GM18858 (cell line): ENCODE measurements around the gene THOC1.

ENCODE experiments used
- ATAC-seq: cut with Tn5 transposase; IDR thresholded peaks from one replicate; pipeline ENCODE4 v1.9.1; 2021; ENCODE audit not compliant: unreplicated experiment

THOC1 gene

DNA sequence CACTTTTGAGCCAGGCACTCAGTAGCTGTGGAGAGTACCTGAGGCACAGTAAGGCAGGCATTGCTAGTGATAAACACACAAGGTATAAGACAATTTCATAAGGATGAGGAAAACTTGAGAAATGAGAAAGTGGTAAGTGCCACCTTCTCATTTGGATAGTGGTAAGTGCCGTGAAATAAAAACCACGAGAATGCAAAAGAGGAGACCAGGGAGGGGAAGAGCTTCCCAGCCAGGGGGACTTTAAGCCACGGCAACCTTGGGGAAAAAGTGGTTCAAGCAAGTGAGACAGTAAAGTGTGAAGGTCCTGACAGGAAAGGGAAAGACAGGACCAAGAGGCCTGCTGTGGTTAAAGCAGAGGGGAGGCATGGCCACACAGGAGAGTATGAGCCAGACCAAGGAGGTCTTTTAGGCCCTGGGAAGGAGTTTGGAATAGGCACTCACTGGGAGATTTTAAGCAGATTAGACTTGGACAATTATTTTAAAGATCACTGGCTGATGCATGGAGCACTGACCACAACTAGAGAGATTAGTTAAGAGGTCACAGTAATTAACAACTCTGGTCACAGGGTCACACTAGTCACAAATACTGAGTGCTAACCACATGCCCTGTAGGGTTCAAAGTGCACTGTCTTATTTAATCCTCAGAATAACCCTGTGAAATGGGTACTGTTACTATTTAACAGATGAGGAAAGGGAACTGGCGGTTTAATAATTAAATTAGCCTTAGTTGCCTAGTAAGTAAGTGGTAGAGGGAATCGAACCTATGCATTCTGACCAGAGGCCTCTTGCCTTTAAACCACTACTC lies 50.1 kb downstream of the THOC1 start:
- no peak for ATAC-seq

DNA sequence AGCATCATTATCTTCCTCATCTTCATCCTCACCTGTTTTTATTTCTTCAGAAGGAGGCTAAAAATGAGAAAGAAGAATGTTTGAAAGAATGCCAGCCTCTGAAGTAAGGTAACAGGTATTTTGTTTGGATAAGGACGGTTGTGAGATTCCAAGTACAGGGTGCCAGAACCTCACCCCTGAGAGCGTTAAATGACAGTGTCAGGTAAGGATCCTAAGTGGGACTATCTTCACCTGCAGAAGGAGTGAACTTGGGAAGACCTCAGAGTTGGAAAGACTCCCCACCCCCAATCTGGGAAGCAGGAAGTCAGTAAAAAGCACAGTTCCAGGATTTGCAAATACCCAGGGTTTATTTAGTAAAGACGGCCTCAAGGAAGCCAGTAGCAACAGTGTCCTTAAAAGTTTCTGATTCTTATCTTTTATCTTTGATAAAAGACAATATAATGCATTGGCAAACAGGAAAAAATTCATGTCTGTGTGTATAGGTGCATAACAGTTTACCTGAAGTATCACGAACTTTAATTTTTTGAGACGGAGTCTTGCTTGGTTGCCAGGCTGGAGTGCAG lies 52.3 kb downstream of the THOC1 start:
- no peak for ATAC-seq

DNA sequence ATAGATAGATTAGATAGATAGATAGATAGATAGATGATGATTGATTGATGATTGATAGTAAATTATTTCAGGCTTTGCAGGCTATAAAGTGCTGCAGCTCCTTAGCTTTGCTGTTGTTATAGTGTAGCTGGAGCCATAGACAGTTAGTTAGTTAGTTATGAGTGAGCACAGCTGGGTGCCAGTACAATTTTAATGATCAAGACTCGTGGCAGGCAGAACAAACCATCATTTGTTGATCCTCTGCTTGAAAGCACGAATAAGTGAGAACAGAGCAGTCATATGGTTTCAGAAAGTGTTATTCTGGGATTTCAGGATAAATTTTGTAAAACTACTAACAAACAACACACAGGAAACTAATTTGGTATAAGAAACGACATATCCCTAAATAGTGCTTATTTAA lies 53.9 kb downstream of the THOC1 start:
- ATAC-seq = no peak

DNA sequence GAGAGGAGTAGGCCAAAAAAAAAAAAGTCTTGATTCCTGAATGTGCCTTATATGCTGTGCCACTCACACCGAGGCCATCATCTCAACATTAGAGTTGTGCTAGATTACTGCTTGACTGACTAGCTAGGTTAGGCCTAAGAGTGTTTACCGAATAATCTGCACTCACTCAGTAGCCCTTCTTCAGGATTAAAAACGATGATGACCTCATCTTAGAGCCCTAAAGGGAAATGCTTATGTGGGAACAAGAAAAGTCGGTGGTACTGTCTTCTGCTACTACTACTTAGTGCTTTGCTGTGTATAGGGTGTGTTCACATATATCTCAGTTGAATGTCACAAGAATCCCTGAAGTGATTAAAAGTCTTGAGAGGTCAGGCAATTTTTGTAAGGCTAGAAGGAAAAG lies 54.3 kb downstream of the THOC1 start:
- ATAC-seq = no peak

DNA sequence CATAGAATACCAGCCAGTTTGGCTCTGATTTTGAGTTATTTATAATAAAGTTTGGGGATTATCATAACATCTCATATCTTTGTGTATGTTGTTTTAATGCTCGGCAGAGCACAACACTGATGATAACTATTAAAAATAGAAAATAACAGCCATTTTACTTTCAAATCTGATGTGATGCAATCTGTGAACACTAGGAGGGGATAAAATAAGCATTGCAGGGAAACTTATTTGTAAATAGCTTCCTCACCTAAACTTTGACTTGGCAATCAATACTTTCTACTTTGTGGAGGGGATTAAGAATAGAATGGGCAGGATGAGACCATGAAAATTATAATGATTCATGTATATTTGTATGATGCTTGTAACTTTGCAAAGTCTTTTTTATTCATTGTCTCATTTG lies 55.1 kb downstream of the THOC1 start:
- ATAC-seq = no peak

DNA sequence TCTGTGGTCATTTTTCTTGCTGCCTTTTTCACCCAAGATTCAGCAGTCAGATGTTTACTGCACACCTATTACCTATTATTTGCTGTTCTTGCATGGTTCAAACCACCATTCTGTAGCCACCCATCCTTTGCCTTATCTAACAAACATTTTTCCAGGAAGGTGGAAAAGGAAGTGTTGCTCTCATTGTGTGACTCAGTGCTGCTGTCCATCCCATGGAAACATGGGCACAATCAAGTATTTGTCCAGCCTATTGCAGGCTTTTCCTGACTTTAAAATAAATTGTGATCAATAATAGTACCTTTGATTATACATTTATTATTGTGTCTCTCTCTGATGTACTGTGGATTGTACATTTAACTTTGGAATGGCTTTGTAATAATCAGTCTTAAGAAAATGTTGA lies 56.3 kb downstream of the THOC1 start:
- no peak for ATAC-seq

DNA sequence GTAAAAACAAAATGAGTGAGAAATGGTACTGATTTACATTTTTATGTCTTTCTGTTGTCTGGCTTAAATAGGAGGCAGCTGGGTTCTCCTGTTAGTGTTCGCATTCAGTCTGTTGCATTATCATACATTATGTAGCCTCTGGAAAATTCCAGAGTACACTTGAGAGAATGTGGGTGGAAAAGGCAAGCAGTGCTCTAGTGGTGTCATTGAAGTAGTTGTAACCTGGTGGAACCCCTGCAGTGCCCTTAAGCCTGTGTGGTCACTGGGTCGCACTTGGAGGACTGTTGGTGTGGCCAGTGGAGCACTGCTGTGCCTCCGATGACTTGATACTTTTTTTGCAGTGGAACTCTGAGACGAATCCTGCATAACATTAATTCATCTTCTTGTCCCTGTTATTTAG lies 57.1 kb downstream of the THOC1 start:
- no peak for ATAC-seq

DNA sequence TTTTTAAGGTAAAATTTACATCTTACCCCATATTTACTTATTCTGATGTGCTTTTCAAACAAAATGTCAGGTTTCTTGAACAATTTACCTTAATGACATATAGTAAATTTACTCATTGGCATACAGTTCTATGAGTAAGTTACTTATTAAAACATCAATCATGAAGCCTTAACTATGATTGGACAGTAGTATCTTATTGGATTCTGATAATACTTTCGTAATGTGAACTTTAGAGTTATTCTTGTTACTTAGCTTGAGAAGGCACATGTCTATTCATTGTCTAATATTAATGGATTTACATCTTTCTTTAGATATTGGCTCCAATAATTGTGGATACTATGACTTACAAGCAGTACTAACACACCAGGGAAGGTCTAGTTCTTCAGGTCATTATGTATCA lies 57.8 kb downstream of the THOC1 start:
- ATAC-seq = no peak

DNA sequence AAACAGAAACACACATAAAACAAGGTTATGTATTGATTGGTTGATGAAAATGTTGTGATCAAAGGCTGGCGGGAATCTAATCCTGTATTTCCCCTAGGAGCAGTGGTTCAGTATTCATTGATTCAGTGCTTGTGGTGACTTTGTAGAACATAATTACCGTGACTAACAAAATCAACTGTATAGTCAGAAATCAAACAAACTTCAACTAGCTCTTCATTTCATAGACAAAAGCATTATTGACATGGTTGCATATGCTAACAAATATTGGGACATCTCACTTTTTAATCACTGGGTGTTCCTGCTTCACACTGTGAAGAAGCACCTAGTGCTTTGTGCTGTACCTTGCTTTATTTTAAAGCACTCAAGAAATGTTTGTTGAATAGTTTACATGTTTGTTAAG lies 68.1 kb downstream of the THOC1 start:
- no peak for ATAC-seq

DNA sequence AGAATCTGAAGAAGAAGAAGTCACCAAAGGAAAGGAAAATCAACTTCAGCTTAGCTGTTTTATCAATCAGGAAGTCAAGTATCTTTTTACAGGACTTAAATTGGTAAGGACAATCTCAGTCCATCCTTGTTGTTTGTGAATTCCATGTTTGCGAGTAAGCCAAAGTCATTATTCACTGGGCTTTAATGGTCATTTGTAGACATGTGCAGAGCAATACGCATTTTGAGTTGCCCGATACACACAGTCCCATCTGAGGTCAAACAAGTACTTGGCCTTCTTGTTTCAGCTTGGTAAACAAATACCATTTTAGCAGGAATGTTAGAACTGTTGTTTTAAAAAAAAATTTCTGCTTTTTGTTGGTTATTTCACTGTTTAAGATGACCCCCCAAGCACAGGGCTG lies 68.6 kb downstream of the THOC1 start:
- ATAC-seq = no peak

DNA sequence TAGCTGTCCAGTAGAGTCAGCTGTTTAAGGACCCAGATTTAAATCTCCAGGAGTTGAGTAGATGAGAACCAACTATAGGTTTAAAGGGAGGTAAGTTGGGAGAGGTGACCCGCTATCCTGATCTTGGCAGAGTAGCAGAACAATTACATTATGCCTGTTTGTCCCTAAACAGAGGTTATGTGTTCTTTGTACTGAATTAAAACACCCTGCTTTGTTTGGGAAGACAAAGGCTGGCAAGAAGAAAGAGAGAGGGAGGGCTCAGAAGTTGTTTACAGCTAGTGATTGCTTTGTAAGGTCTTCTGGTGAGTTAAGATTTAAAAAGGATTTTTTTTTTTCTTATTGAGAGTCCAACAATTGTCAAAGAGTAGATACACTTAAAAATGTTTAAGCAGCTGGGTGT lies 72.2 kb downstream of the THOC1 start:
- ATAC-seq = no peak

DNA sequence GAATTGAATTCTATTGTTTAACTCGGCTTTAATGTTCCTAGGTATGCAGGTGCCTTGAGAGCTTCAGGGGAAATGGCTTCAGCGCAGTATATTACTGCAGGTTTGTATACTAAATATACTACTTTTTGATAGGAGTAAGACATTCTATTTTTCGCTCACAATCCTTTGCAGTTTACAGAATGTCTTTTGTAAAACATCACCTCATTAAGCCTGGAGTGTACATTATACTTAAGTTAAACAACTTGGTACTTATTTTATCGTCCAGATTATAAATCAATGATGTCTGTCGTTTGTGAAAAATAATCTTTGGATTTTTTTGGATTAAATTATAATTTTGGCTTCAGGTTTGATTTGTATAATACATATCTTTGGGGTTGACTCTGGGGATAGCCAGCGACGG lies 75.0 kb downstream of the THOC1 start:
- no peak for ATAC-seq

DNA sequence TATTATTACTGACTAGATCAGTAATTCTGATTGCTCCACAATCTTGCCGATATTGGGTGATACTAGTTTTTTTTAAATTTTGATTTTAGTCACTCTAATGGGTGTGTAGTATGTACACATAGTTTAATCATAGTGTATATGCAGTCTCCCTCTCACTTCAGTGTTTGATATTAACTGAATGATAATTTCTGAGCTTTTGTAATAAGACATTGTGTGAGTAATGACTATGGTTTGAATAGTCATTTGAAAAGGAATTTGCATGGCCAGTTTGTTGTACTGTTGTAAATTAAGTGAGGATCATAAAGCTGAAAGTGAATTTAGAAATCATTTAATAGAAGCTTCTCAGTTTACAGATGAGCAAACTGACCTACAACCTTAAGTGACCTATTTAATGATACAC lies 76.1 kb downstream of the THOC1 start:
- no peak for ATAC-seq

DNA sequence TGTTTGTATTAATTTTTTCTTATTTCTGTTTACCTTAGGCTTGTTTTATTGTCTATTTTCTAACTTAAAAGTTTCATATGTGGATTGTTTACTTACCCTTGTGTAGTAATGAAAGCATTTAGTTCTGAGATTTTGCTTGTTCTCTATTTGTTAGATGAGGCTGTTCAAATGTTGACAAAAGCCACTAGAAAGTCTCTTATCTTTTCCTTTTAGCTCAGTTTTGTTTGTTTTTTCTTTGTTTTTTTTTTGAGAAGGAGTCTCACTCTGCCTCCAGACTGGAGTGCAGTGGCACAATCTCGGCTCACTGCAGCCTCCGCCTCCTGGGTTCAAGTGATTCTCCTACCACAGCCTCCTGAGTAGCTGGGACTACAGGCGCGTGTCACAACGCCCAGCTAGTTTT lies 78.6 kb downstream of the THOC1 start:
- ATAC-seq = no peak

DNA sequence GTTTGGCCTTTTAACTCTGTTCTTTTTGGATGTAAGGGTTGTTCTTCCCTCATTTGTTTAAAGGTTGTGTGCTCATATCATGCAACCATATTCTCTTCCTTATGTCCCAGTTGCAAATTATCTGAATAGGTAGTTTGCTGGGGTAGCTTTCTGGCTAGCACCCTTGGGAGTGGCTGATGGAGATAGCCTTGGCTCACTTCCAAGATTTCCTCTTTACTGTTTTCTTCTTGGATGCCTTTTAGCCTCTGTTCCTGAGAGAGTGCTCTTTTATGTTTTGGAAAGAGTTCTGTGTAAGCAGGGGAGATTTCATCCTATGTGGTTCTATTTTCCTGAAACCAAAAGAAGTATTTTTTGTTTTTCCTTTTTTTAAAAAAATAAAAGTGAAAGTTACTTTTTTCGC lies 84.1 kb downstream of the THOC1 start:
- no peak for ATAC-seq

DNA sequence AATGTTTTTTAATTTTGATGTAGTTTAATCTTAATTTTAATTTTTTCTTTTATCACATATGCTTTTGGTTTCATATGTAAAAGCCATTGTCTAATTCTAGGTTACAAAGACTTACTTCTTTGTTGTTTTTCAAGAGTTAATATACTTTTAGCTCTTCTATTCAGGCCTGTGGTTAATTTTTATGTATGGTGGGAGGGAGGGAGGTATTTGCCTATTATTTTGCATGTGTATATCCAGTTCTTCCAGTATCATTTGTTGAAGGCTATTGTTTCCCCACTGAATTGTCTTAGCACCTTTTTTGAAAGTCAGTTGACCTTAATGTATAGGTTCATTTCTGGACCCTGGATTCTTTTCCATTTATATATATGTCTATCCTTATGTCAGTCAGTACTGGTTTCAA lies 86.1 kb downstream of the THOC1 start:
- ATAC-seq = no peak

DNA sequence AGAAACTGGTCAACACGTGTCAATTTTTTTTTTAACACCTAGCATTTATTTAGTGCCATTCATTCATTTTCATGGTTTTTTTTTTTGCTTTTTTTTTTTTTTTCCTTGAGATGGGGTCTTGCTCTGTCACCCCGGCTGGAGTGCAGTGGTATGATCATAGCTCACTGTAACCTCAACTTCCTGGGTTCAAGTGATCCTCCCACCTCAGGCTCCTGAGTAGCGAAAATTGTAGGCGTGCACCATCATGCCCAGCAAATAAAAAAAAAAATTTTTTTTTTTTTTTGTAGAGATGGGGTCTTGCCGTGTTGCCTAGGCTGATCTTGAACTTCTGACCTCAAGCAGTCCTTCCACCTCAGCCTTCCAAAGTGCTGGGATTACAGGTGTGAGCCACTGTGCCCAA lies 88.3 kb downstream of the THOC1 start:
- no peak for ATAC-seq

DNA sequence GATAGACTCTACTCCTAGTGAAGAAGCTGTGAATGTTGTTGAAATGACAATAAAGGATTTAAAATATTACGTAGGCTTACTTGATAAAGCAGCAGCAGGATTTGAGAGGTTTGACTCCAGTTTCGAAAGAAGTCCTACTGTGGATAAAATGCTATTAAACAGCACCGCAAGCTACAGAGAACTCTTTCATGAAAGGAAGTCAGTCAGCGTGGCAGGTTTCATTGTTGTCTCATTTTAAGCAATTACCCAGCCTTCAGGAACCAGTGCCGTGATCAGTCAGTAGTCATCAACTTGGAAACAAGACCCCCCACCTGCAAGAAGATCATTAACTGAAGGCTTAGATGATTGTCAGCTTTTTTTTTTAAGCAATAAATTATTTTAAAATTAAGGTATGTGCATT lies 95.5 kb downstream of the THOC1 start:
- ATAC-seq = no peak
